Fibroblast of pulmonary artery (primary cell): ENCODE results near the gene NME7.
A peak's percentile ranks its signal among the peaks of the same experiment; 100 is the strongest.

Experiments
- DNase-seq: peaks from one replicate; pipeline ENCODE4 v3.0.0-alpha.2; 2010; ENCODE audit warnings: low read depth
- H3K4me3 ChIP-seq: replicated peaks from 2 replicates; pipeline ENCODE4 v1.5.1; 2011; ENCODE audit warnings: low read depth, mild to moderate bottlenecking, control low read depth, low read length, moderate library complexity
- CTCF ChIP-seq: IDR thresholded peaks from 2 replicates; pipeline ENCODE4 v1.5.1; 2011; ENCODE audit warnings: mild to moderate bottlenecking, control low read depth, low read length, inconsistent platforms; ENCODE audit errors: missing control alignments

Gene NME7

GRCh38 chr1:169312084-169312954 is 55.3 kb downstream of the NME7 start:
- DNase-seq, result peak; percentile 88
- TF ChIP-seq CTCF, result no peak
- no peak overlapping the region for H3K4me3 ChIP-seq

- H3K4me3 ChIP-seq, result no peak overlapping the region
- no peak for DNase-seq
- TF ChIP-seq CTCF, result no peak
These were observed 58.1 kb downstream of the NME7 start for GRCh38 chr1:169309178-169310166.

- DNase-seq, result no peak
- no peak for TF ChIP-seq CTCF
- no peak overlapping the region for H3K4me3 ChIP-seq
These were observed 59.1 kb downstream of the NME7 start for GRCh38 chr1:169308313-169309039.

- no peak overlapping the region for H3K4me3 ChIP-seq
- no peak for TF ChIP-seq CTCF
- DNase-seq, result no peak
These were observed 60.4 kb downstream of the NME7 start for GRCh38 chr1:169307176-169307575.

GRCh38 chr1:169305948-169306347 is 61.6 kb downstream of the NME7 start:
- H3K4me3 ChIP-seq, result no peak overlapping the region
- no peak for TF ChIP-seq CTCF

GRCh38 chr1:169305356-169305755 is 62.2 kb downstream of the NME7 start:
- TF ChIP-seq CTCF, result no peak

More at GRCh38 chr1:169305948-169306347, 61.6 kb downstream of the NME7 start:
- no peak for DNase-seq

More at GRCh38 chr1:169305356-169305755, 62.2 kb downstream of the NME7 start:
- H3K4me3 ChIP-seq, result no peak overlapping the region
- DNase-seq, result no peak
